ENCODE data around the gene NOX3. TPM values are rescaled to one million over a fixed set of nuclear protein-coding genes. Genes with fewer than 3 reads are reported as not detected.
A peak's percentile ranks its signal among the peaks of the same experiment; 100 is the strongest.

NOX3 gene, protein sequence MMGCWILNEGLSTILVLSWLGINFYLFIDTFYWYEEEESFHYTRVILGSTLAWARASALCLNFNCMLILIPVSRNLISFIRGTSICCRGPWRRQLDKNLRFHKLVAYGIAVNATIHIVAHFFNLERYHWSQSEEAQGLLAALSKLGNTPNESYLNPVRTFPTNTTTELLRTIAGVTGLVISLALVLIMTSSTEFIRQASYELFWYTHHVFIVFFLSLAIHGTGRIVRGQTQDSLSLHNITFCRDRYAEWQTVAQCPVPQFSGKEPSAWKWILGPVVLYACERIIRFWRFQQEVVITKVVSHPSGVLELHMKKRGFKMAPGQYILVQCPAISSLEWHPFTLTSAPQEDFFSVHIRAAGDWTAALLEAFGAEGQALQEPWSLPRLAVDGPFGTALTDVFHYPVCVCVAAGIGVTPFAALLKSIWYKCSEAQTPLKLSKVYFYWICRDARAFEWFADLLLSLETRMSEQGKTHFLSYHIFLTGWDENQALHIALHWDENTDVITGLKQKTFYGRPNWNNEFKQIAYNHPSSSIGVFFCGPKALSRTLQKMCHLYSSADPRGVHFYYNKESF
- not detected for total RNA-seq

DNA sequence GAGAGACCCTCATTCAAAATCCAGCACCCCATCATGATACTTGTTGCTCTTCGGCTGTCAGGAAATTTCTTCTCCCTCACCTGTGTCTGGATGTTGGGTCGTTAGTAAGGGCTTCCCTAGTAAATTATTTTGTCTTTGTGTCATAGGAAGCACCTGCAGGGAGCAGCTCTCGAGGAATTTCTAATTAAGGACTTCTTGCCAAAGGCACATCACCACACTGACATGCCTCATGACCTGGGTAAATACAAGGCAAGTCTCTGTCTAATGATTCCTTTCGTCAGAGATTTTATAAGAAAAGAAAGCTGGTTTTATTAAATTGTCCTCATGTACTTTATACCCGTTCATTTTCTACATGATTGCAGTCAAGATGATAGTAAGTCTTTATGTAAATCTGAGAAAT lies at the start of gene NOX3:
Gene NOX3, minus strand, starts transcription at position 74 of the 400 bp plus-strand sequence. Its CDS starts 39 bp downstream, at position 35.
- H3K36me3 Mint-ChIP-seq = no peaks in the 10 kb centered on the region
- no peaks in the 10 kb centered on the region for H3K9me3 Mint-ChIP-seq
- peaks cover 2% of the 10 kb centered on the region for H3K4me1 Mint-ChIP-seq (ENCODE audit: low read depth)
- H3K4me3 Mint-ChIP-seq = no peak within 1 kb of the TSS
- intact Hi-C loops (cut with micrococcal nuclease) = no loop called here
- H3K27me3 Mint-ChIP-seq = peaks cover 9% of the 10 kb centered on the region
- POLR2A ChIA-PET = no interaction called here
- CTCF ChIA-PET = no interaction called here
- no peak for DNase-seq
- no peak within 1 kb of the TSS for H3K27ac Mint-ChIP-seq

DNA sequence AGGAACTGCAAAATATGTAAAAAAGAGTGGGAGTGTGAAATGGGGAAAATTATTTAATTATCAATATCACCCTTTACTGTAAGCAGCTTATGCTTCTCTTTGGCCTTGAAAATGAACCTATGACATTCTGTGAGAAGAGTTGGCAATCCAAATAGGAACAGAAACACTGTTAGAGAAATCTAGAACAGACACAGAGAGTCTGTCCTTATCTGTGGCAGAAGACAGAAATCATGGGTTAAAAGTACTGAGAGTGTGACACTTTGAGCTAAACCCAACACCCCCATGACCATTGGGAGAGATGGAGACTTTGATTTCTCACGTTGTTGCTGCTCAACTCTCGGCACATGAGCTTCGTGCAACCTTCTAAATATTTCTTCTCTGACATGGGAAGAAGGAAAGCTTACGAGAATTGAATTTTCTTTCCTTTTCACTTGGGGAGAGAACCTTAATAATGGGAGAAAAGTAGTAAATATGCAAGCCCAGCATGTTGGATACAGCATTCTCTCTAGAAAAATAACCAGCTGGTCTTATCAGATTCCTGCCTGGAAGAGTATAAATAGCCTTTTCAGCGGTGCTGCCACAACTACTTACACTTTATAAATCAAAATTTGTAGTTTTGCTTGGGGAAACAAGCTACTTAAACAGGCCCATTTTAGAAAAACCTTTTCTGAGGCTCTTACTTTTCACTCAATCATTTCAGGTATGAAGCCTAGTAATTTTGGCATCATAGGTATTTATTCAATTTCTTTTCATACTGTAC lies 49.4 kb upstream of the NOX3 start:
- CTCF ChIA-PET = interaction anchor here (2.2 kb wide), 1 partner anchor 9 kb away, joined by 8 read pairs; no protein-coding TSS in a partner anchor
- H3K27me3 Mint-ChIP-seq = peaks cover 6% of the 10 kb centered on the region
- H3K4me3 Mint-ChIP-seq = no peak overlapping the region
- no peak for DNase-seq
- POLR2A ChIA-PET = no interaction called here
- intact Hi-C loops (cut with micrococcal nuclease) = no loop called here
- H3K4me1 Mint-ChIP-seq (ENCODE audit: low read depth) = peaks cover 2% of the 10 kb centered on the region
- peaks cover 11% of the 10 kb centered on the region for H3K9me3 Mint-ChIP-seq
- H3K27ac Mint-ChIP-seq = no peak overlapping the region
- peaks cover 2% of the 10 kb centered on the region for H3K36me3 Mint-ChIP-seq

DNA sequence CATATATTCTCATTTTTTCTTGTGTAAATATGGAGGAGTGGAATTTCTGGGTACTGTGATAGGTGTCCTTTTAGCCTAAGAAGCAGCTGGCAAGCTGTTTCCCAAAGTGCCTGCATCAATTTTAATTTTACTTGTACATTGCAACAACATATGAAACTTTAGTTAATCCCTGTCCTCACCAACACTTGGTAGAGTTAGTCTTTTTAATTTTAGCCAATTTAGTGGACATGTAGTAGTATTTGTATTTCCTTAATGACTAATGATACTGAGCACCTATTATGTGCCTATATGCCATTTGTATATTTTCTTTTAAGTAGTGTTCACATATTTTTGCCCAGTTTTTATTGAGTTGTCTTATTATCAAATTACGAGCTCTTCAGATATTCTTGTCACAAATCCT lies 46.8 kb upstream of the NOX3 start:
- intact Hi-C loops (cut with micrococcal nuclease) = no loop called here
- H3K27me3 Mint-ChIP-seq = peaks cover 4% of the 10 kb centered on the region
- H3K9me3 Mint-ChIP-seq = peaks cover 11% of the 10 kb centered on the region
- no peak for DNase-seq
- ChIA-PET POLR2A (no interaction called here), CTCF (no interaction called here)
- H3K36me3 Mint-ChIP-seq = peaks cover 2% of the 10 kb centered on the region
- no peak overlapping the region for H3K27ac Mint-ChIP-seq
- no peak overlapping the region for H3K4me3 Mint-ChIP-seq
- H3K4me1 Mint-ChIP-seq (ENCODE audit: low read depth) = no peaks in the 10 kb centered on the region

DNA sequence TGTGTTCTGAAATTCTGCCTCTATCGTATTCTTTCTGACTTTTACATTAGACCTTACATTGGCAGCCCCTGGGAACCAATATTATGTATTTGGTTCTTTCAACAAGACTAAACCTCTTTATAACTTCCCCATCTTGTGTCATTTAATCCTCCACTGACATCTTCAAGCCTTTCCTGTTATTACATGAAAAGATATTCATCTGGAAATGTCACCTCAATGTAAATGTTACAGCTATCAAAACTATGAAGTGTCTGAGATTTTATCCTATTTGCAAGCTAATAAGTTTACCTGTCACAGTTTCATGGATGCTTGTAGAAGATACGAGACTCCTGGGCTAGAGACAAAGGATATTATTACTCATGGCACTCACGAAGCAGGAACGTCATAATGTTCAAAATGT lies 43.9 kb upstream of the NOX3 start:
- Mint-ChIP-seq H3K27me3 (no peaks in the 10 kb centered on the region), H3K27ac (no peak overlapping the region), H3K4me1 (ENCODE audit: low read depth) (peaks cover 10% of the 10 kb centered on the region), H3K4me3 (no peak overlapping the region), H3K9me3 (peaks cover 11% of the 10 kb centered on the region), H3K36me3 (peaks cover 2% of the 10 kb centered on the region)
- POLR2A ChIA-PET = no interaction called here
- CTCF ChIA-PET = no interaction called here
- intact Hi-C loops (cut with micrococcal nuclease) = no loop called here
- DNase-seq = no peak

DNA sequence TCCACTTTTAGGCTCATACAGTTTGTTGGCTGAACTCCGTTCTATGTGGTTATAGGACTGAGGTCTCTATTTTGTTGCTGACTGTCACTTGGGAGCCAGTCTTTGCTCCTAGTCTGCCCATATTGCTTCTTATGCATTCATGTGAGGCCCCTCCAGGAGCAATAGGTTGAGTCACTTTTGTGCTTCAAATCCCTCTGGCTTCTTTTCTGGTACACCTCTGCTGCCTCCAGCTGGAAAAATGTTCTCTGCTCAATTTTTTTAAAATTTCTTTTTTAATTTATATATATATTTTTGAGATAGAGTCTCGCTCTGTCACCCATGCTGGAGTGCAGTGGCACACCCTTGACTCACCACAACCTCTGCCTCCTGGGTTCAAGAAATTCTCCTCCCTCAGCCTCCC lies 42.7 kb upstream of the NOX3 start:
- intact Hi-C loops (cut with micrococcal nuclease) = no loop called here
- Mint-ChIP-seq H3K4me3 (no peak overlapping the region), H3K36me3 (no peaks in the 10 kb centered on the region), H3K4me1 (ENCODE audit: low read depth) (peaks cover 22% of the 10 kb centered on the region), H3K27me3 (no peaks in the 10 kb centered on the region), H3K9me3 (peaks cover 8% of the 10 kb centered on the region), H3K27ac (no peak overlapping the region)
- ChIA-PET POLR2A (no interaction called here), CTCF (interaction anchor here (1.3 to 2.5 kb wide), 3 partner anchors 26 to 170 kb away, joined by 3 to 11 read pairs (median 4); no protein-coding TSS in a partner anchor)
- DNase-seq = no peak

DNA sequence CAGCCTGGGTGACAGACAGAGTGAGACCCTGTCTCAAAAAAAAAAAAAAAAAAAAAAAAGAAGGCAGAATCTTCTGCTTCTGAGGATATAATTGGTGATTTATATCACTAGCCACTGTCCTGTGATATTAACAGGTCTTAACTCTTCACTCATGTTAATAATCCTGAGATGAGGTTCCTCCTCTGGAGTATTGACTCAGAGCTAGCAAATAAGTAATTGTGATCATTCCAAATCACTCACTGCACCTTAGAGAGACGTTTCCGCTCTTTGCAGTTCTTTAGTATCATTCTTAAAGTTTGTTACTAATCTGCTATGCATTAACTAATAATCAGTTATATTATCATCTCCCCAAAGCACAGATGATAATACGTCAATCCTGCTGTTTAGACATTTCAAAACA lies 41.6 kb upstream of the NOX3 start:
- DNase-seq = no peak
- Mint-ChIP-seq H3K27me3 (no peaks in the 10 kb centered on the region), H3K4me3 (no peak overlapping the region), H3K27ac (no peak overlapping the region), H3K36me3 (no peaks in the 10 kb centered on the region), H3K4me1 (ENCODE audit: low read depth) (peaks cover 33% of the 10 kb centered on the region), H3K9me3 (peaks cover 6% of the 10 kb centered on the region)
- intact Hi-C loops (cut with micrococcal nuclease) = no loop called here
- ChIA-PET CTCF (interaction anchor here (0.6 to 2.5 kb wide), 3 partner anchors 54 to 169 kb away, joined by 4 to 11 read pairs (median 5); no protein-coding TSS in a partner anchor), POLR2A (no interaction called here)

DNA sequence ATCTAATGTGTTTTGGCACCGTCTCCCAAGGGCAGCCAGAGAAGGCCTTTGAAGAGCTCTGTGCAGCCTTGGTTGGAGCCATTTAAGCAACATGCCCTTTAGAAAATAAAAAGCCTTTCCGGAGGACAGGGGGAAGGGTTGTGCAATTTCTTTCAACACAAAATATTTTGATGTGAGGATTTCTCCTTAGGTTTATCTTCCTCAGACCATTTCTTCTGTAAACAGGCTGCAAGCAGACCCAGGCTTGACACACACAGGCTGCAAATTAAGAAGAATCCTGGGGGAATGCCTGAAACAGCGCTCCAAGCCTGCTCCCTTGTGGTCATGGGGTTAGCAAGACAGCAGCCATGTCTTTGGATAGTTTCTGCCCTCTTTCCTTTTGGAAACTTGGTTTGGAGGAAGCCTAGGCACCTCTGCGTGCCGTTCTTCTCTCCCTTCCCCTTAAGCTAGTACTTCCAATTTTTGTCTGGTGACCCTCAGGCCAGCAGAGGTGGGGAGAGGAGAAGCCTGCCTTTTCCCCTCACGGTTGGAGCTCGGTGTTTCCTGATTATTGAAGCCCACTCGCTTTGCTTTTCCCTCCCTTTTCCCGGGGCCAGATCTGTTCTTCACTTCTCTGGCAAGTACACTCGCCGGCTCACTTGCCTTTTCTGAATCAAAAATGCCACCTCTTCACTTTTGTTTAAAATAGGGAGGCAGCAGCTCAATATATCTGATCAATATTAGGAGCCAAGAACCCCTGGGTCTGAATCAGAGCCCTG lies 39.6 kb upstream of the NOX3 start:
- no peaks in the 10 kb centered on the region for H3K27me3 Mint-ChIP-seq
- H3K9me3 Mint-ChIP-seq = peaks cover 5% of the 10 kb centered on the region
- H3K36me3 Mint-ChIP-seq = no peaks in the 10 kb centered on the region
- no peak for DNase-seq
- peaks cover 33% of the 10 kb centered on the region for H3K4me1 Mint-ChIP-seq (ENCODE audit: low read depth)
- H3K27ac Mint-ChIP-seq = no peak overlapping the region
- ChIA-PET CTCF (interaction anchor here (0.5 to 2.3 kb wide), 4 partner anchors 10 to 566 kb away, joined by 3 to 8 read pairs (median 3); no protein-coding TSS in a partner anchor), POLR2A (no interaction called here)
- H3K4me3 Mint-ChIP-seq = no peak overlapping the region
- intact Hi-C loops (cut with micrococcal nuclease) = no loop called here

DNA sequence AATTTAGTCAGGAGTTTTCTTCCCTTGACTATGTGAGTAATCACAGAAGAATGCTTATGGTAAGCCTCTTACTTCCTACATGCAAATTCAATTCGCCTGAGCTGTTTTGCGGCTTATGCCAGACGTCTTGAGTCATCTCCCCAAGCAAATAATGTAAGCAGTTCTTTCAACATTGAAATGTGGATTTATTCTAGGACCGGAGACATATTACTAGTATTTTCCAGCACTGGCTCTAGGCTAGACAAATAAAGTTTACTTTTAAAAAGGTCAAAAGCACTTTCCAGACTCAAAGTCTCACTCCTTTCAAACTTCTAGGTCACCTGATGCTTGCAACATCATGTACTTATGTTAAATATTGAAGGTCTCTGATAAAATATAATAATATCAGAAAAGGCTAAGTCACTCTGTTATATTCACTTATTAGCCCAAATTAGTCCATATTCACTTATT lies 38.1 kb upstream of the NOX3 start:
- DNase-seq = peak; percentile 62
- POLR2A ChIA-PET = interaction anchor here (1.2 kb wide), 1 partner anchor 75 kb away, joined by 4 read pairs; no protein-coding TSS in a partner anchor

DNA sequence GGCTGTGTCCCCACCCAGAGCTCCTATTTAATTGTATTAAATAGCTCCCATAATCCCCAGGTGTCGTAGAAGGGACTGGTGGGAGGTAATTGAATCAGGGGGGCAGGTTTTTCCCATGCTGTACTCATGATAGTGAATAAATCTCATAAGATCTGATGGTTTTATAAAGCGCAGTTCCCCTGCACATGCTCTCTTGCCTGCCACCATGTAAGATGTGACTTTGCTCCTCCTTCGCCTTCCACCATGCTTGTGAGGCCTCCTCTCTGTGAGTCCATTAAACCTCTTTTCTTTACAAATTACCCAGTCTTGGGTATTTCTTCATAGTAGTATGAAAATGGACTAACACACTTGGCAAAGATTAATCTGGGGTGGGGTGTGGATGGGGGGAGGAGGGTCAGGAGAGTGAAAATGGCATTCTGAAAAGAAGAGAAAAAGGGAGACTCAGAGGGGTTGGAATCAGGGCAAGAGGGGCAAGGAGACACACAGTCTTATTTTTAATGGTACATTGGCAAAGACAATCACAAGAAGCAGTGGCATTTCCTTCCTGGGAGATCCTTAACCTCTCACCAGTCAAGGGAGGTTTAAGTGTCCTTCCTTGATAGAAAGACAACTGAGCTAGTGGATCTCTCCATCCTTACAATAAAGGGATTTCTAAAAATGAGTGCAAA lies 37.5 kb upstream of the NOX3 start:
- no peaks in the 10 kb centered on the region for H3K27me3 Mint-ChIP-seq
- H3K4me1 Mint-ChIP-seq (ENCODE audit: low read depth) = peaks cover 33% of the 10 kb centered on the region
- peak overlapping the region; percentile 34 for H3K27ac Mint-ChIP-seq
- CTCF ChIA-PET = interaction anchor here (1.4 to 1.9 kb wide), 2 partner anchors 18 to 31 kb away, joined by 5 read pairs; no protein-coding TSS in a partner anchor
- no peaks in the 10 kb centered on the region for H3K36me3 Mint-ChIP-seq
- no peak overlapping the region for H3K4me3 Mint-ChIP-seq
- H3K9me3 Mint-ChIP-seq = peaks cover 5% of the 10 kb centered on the region
- DNase-seq = no peak
- intact Hi-C loops (cut with micrococcal nuclease) = loop anchor here (1.0 kb wide), 2 partner anchors 31 to 75 kb away; no protein-coding TSS in a partner anchor
- POLR2A ChIA-PET = interaction anchor here (1.2 kb wide), 1 partner anchor 75 kb away, joined by 4 read pairs; no protein-coding TSS in a partner anchor

More for the DNA sequence above, 38.1 kb upstream of the NOX3 start:
- Mint-ChIP-seq H3K27ac (peak overlapping the region; percentile 34), H3K9me3 (peaks cover 5% of the 10 kb centered on the region), H3K4me3 (no peak overlapping the region), H3K27me3 (no peaks in the 10 kb centered on the region), H3K36me3 (no peaks in the 10 kb centered on the region), H3K4me1 (ENCODE audit: low read depth) (peaks cover 33% of the 10 kb centered on the region)
- intact Hi-C loops (cut with micrococcal nuclease) = loop anchor here (1.0 kb wide), 2 partner anchors 31 to 75 kb away; no protein-coding TSS in a partner anchor
- CTCF ChIA-PET = interaction anchor here (1.4 to 1.9 kb wide), 2 partner anchors 17 to 30 kb away, joined by 5 read pairs; no protein-coding TSS in a partner anchor

DNA sequence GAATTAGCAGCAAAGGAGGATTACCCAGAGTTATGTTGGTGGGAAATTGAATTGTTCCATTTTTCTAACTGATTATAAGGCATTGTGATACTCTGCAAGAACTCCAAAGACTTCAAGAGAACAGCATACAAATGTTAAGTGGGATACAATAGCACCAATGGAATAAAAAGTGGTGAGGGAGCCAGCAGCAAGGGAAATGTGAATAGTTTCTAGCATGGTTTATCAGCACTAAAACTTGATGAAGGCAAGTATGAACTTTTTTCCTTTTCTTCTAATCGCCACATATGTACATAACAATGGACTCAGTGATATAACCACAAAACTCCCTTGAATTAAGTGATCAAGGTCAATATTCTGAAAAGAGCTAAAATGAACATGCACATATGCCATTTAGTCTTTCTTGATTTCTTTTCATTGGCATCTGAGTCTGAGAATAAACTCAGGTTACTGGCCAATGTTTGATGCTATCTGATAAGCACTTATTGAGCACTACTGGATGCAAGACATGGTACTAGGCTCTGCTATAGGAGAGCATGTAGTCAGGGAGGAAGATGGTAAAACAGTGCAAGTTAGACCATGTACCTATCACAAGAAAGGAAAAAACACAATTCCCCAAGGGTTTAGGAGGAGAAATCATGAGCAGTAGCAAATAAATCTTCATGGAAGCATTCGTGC lies 36.6 kb upstream of the NOX3 start:
- intact Hi-C loops (cut with micrococcal nuclease) = no loop called here
- Mint-ChIP-seq H3K27ac (no peak overlapping the region), H3K9me3 (peaks cover 5% of the 10 kb centered on the region), H3K36me3 (no peaks in the 10 kb centered on the region), H3K4me1 (ENCODE audit: low read depth) (peaks cover 33% of the 10 kb centered on the region), H3K4me3 (no peak overlapping the region), H3K27me3 (no peaks in the 10 kb centered on the region)
- CTCF ChIA-PET = interaction anchor here (1.9 kb wide), 1 partner anchor 19 kb away, joined by 5 read pairs; no protein-coding TSS in a partner anchor
- POLR2A ChIA-PET = no interaction called here
- DNase-seq = no peak

DNA sequence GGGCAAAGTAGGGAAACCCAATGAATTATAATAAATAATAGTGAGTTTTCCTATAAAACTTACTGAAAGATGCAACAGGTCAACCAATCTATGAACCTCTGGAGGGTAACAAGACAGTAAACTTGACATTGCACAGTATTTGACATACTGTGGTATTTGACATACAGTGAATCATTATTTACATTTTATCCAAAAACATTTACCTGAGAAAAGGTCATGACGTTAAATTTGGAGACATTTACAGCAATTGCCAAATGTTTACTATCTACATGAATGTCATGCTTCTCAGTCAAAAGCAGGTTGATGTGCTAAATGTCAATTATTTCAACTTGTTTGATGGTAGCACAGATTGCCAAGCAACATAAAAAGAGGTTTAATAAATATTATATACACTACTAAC lies 35.8 kb upstream of the NOX3 start:
- H3K4me3 Mint-ChIP-seq = no peak overlapping the region
- peaks cover 5% of the 10 kb centered on the region for H3K9me3 Mint-ChIP-seq
- intact Hi-C loops (cut with micrococcal nuclease) = no loop called here
- H3K27me3 Mint-ChIP-seq = no peaks in the 10 kb centered on the region
- POLR2A ChIA-PET = no interaction called here
- peaks cover 28% of the 10 kb centered on the region for H3K4me1 Mint-ChIP-seq (ENCODE audit: low read depth)
- H3K36me3 Mint-ChIP-seq = no peaks in the 10 kb centered on the region
- CTCF ChIA-PET = no interaction called here
- DNase-seq = no peak
- no peak overlapping the region for H3K27ac Mint-ChIP-seq

All from activated CD4-positive, alpha-beta memory T cell treated with anti-CD3 and anti-CD28 coated beads for 36 hours (primary cell).